Measurements from ENCODE around the gene LMO1. TPM values are rescaled to one million over a fixed set of nuclear protein-coding genes. Genes with fewer than 3 reads are reported as not detected.
A peak's percentile ranks its signal among the peaks of the same experiment; 100 is the strongest.

Gene LMO1
- total RNA-seq, 4 donors from 2014 or later = 6.2 to 29.4 (median 8.2) TPM

GRCh38 chr11:8218840-8219239, 44.8 kb downstream of the LMO1 start:
- Histone ChIP-seq H3K4me1 (peaks cover 3% of the 10 kb centered on the region), H3K27ac (no peak overlapping the region), H3K9me3 (no peaks in the 10 kb centered on the region), H3K36me3 (no peaks in the 10 kb centered on the region), H3K4me3 (no peak overlapping the region), H3K27me3 (no peaks in the 10 kb centered on the region)
- WGBS = 92% methylated on average over 9 of the region's 11 CpGs
- TF ChIP-seq, protein P1, sequence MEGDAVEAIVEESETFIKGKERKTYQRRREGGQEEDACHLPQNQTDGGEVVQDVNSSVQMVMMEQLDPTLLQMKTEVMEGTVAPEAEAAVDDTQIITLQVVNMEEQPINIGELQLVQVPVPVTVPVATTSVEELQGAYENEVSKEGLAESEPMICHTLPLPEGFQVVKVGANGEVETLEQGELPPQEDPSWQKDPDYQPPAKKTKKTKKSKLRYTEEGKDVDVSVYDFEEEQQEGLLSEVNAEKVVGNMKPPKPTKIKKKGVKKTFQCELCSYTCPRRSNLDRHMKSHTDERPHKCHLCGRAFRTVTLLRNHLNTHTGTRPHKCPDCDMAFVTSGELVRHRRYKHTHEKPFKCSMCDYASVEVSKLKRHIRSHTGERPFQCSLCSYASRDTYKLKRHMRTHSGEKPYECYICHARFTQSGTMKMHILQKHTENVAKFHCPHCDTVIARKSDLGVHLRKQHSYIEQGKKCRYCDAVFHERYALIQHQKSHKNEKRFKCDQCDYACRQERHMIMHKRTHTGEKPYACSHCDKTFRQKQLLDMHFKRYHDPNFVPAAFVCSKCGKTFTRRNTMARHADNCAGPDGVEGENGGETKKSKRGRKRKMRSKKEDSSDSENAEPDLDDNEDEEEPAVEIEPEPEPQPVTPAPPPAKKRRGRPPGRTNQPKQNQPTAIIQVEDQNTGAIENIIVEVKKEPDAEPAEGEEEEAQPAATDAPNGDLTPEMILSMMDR (IDR thresholded peaks at IDR 0.05) = no peak
- DNase-seq (ENCODE audit: low spot score in 2 of 2) = no peak

GRCh38 chr11:8218409-8218808, 45.3 kb downstream of the LMO1 start:
- WGBS = 68% methylated on average over 4 of the region's 4 CpGs
- TF ChIP-seq, protein P1 (IDR thresholded peaks at IDR 0.05) = no peak
- TF ChIP-seq EP300 (IDR thresholded peaks at IDR 0.05) (no peak), POLR2A (IDR thresholded peaks at IDR 0.05) (no peak), POLR2AphosphoS5 (IDR thresholded peaks at IDR 0.05) (no peak)

DNA sequence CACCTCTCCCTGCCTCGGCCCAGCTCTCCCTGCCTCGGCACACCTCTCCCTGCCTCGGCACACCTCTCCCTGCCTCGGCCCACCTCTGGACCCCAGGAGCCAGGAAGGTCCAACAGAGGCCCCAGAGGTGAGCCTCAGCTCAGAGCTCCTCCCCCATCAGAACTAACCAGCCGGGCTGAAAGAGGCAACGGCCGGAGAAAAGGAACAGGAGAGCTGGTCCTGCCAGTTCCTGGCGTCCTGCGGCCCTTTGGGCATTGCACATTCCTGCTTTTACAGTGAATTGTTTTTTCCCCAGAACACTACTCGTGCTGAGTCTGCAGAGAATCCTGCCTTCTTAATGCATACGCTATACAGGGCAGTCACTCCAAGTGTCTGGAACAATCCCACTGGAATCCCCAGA, 45.8 kb downstream of the LMO1 start:
- Histone ChIP-seq H3K9me3 (no peaks in the 10 kb centered on the region), H3K27me3 (no peaks in the 10 kb centered on the region), H3K27ac (no peak overlapping the region), H3K36me3 (no peaks in the 10 kb centered on the region), H3K4me1 (no peaks in the 10 kb centered on the region), H3K4me3 (no peak overlapping the region)
- DNase-seq (ENCODE audit: low spot score in 2 of 2) = no peak
- TF ChIP-seq, protein P1 (IDR thresholded peaks at IDR 0.05) = no peak
- WGBS = 90% methylated on average over 9 of the region's 11 CpGs

More at GRCh38 chr11:8218409-8218808, 45.3 kb downstream of the LMO1 start:
- H3K4me1 ChIP-seq = no peaks in the 10 kb centered on the region
- H3K36me3 ChIP-seq = no peaks in the 10 kb centered on the region
- DNase-seq (ENCODE audit: low spot score in 2 of 2) = no peak
- H3K9me3 ChIP-seq = no peaks in the 10 kb centered on the region
- no peak overlapping the region for H3K27ac ChIP-seq
- H3K4me3 ChIP-seq = no peak overlapping the region
- no peaks in the 10 kb centered on the region for H3K27me3 ChIP-seq

- no peak overlapping the region for H3K4me3 ChIP-seq
- H3K4me1 ChIP-seq = no peaks in the 10 kb centered on the region
- WGBS = 72% methylated on average over 4 of the region's 4 CpGs
- H3K36me3 ChIP-seq = no peaks in the 10 kb centered on the region
- TF ChIP-seq, protein P1 (IDR thresholded peaks at IDR 0.05) = no peak
- TF ChIP-seq EP300 (IDR thresholded peaks at IDR 0.05) (no peak), POLR2A (IDR thresholded peaks at IDR 0.05) (no peak), POLR2AphosphoS5 (IDR thresholded peaks at IDR 0.05) (no peak)
- H3K27ac ChIP-seq = no peak overlapping the region
- no peaks in the 10 kb centered on the region for H3K9me3 ChIP-seq
- H3K27me3 ChIP-seq = no peaks in the 10 kb centered on the region
- no peak for DNase-seq (ENCODE audit: low spot score in 2 of 2)
These were observed 46.5 kb downstream of the LMO1 start for GRCh38 chr11:8217136-8217535.

DNA sequence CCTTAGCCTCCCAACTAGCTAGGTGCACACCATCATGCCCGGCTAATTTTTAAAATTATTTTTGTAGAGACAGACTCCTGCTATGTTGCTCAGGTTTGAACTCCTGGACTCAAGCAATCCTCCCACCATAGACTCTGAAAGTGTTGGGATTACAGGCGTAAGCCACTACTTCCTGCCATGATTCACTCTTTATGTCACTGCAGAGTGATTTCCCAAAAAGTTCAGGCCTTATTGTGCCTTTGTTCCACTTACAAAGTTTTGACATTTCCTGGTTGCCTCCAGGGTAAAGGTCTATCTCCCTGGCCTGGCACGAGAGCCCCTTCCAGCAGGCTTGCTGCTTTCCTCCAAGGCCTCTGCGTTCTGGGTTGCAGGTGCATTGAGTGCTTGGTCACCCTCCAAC, 50.3 kb downstream of the LMO1 start:
- H3K9me3 ChIP-seq = no peaks in the 10 kb centered on the region
- peaks cover 7% of the 10 kb centered on the region for H3K27me3 ChIP-seq
- no peaks in the 10 kb centered on the region for H3K4me1 ChIP-seq
- no peak overlapping the region for H3K27ac ChIP-seq
- H3K36me3 ChIP-seq = no peaks in the 10 kb centered on the region
- H3K4me3 ChIP-seq = no peak overlapping the region
- peak in 1 of 2 donors; percentile 41 for DNase-seq (ENCODE audit: low spot score in 2 of 2)
- WGBS = 75% methylated on average over 4 of the region's 4 CpGs
- no peak for TF ChIP-seq POLR2AphosphoS5 (IDR thresholded peaks at IDR 0.05)
- TF ChIP-seq EP300 (IDR thresholded peaks at IDR 0.05) = no peak
- TF ChIP-seq, protein P1 (IDR thresholded peaks at IDR 0.05) = no peak
- no peak for TF ChIP-seq POLR2A (IDR thresholded peaks at IDR 0.05)

Data from suprapubic skin (tissue), 4 donors.